Stomach (tissue), 9 donors: ENCODE measurements around the gene IRAK1. TPM values are rescaled to one million over a fixed set of nuclear protein-coding genes. Genes with fewer than 3 reads are reported as not detected.

Experiments
- DNase-seq, 2 donors: peaks; one replicate each; pipeline versions ENCODE4 v3.0.0 to v3.0.0-alpha.2; 2013 to 2019
- H3K27ac ChIP-seq, 5 donors: fragments of 200-600 bp in 4 of 5; sonication (generic) in 4 of 5; one replicate each; pipeline ENCODE4 v1.5.1; 2013 to 2019; ENCODE audit warnings: mild to moderate bottlenecking in 1 of 5, moderate library complexity in 1 of 5
- H3K27me3 ChIP-seq, 3 donors: fragments of 200-600 bp; sonication (generic); one replicate each; pipeline ENCODE4 v1.5.1; 2017 to 2019; ENCODE audit warnings: mixed run types in 1 of 3
- H3K36me3 ChIP-seq, 4 donors: fragments of 200-600 bp; sonication (generic); 1 replicate in 3 of 4; 2 replicates in 1 of 4; pipeline ENCODE4 v1.5.1; 2016 to 2019
- H3K4me1 ChIP-seq, 4 donors: fragments of 200-600 bp; sonication (generic); one replicate each; pipeline ENCODE4 v1.5.1; 2016 to 2019
- H3K4me3 ChIP-seq, 4 donors: fragments of 200-600 bp; sonication (generic) in 3 of 4; one replicate each; pipeline ENCODE4 v1.5.1; 2016 to 2019; ENCODE audit warnings: mild to moderate bottlenecking in 1 of 4
- H3K9me3 ChIP-seq, 4 donors: fragments of 200-600 bp; sonication (generic); one replicate each; pipeline ENCODE4 v1.5.1; 2016 to 2019
- EP300 ChIP-seq: sonication (generic); formaldehyde crosslinking; IDR thresholded peaks from one replicate; pipeline ENCODE4 v1.6.1; 2017; ENCODE audit warnings: antibody characterized with exemption
- POLR2A ChIP-seq, 4 donors: fragments of 450-650 bp; IDR thresholded peaks; one replicate each; pipeline ENCODE4 v1.6.1; 2016; ENCODE audit warnings: antibody characterized with exemption in 4 of 4, control low read depth in 2 of 4, mild to moderate bottlenecking in 1 of 4, moderate library complexity in 1 of 4
- POLR2AphosphoS5 ChIP-seq, 3 donors: sonication (generic); formaldehyde crosslinking; IDR thresholded peaks; one replicate each; pipeline ENCODE4 v1.6.1; 2016; ENCODE audit warnings: antibody characterized with exemption in 3 of 3
- WGBS, 5 donors: extraction: QIAGEN DNeasy Blood & Tissue Kit in 3 of 5; methylation state at CpG; one replicate each; pipeline versions ENCODE4 v1.1.5 to v1.1.7; 2013 to 2018; 5-methylcytosine and 5-hydroxymethylcytosine counted together
- intact Hi-C: fragments of 100-400 bp; cut with DNase I; formaldehyde crosslinking; loops from one replicate; pipeline ENCODE4 v1.15.1; 2023; ENCODE audit warnings: low total_unique reads
- polyA plus RNA-seq, 3 donors: library from polyadenylated mRNA; stranded (reverse); fragments of 200-250 nt; gene quantifications; one replicate each; pipeline ENCODE4 v1.2.3, GENCODE V29; 2013
- total RNA-seq, 5 donors: library from RNA; depleted of rRNA; stranded (reverse); fragments of >200 nt; gene quantifications; one replicate each; pipeline versions ENCODE4 v1.1.0 to v1.2.3, GENCODE V29; 2014 to 2016
- TF ChIP-seq, protein P1 (sequence below), 7 experiments: fragments of 450-650 bp in 4 of 7; fragments of 200-600 bp in 3 of 7; sonication (generic) in 3 of 7; IDR thresholded peaks; one replicate each; pipeline ENCODE4 v1.5.1; 2016 to 2019; ENCODE audit warnings: antibody characterized with exemption in 7 of 7, control low read depth in 2 of 7, mild to moderate bottlenecking in 1 of 7
- donor health status: healthy with polysubstance abuse.
- donor health status: Bipolar disorder and iron deficiency.
- donor health status: healthy.

The IRAK1 gene
- total and polyA plus RNA-seq, 8 donors, result 25.5 to 211 (median 66.9) TPM

DNA sequence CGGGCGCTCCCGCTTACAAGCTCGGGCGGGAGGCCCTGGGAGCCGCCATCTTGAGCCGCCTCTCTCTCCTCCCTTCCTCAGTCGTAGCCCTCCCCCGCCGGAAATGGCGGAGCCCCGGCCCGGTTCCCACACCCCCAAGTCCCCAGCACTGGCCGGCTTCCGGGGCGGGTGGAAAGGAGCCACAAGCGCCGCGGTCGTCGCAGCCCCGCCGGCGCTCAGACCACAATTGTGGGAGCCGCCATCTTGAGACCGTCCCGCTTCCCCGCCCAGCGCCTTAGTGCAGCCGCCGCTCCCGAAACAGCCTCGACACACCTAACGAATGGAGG, 48.6 kb downstream of the IRAK1 start:
- intact Hi-C loops, result no loop called here
- H3K27ac ChIP-seq, result peak overlapping the region; percentile 96 to 99 (median 99)
- H3K4me3 ChIP-seq, result peak overlapping the region; percentile 77 to 90 (median 84)
- 0 to 8% (median 6%) methylated on average over 25 to 34 of the region's 34 CpGs; no CpG with 5 or more reads in 1 of the 5 donors for WGBS, 5 donors
- H3K4me1 ChIP-seq, result peaks cover 45 to 64% (median 57%) of the 10 kb centered on the region in 4 donors
- H3K27me3 ChIP-seq, result no peaks in the 10 kb centered on the region
- DNase-seq, result peak; percentile 91 to 97
- TF ChIP-seq, protein P1, sequence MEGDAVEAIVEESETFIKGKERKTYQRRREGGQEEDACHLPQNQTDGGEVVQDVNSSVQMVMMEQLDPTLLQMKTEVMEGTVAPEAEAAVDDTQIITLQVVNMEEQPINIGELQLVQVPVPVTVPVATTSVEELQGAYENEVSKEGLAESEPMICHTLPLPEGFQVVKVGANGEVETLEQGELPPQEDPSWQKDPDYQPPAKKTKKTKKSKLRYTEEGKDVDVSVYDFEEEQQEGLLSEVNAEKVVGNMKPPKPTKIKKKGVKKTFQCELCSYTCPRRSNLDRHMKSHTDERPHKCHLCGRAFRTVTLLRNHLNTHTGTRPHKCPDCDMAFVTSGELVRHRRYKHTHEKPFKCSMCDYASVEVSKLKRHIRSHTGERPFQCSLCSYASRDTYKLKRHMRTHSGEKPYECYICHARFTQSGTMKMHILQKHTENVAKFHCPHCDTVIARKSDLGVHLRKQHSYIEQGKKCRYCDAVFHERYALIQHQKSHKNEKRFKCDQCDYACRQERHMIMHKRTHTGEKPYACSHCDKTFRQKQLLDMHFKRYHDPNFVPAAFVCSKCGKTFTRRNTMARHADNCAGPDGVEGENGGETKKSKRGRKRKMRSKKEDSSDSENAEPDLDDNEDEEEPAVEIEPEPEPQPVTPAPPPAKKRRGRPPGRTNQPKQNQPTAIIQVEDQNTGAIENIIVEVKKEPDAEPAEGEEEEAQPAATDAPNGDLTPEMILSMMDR (IDR thresholded peaks at IDR 0.05), result no peak
- TF ChIP-seq POLR2AphosphoS5 (IDR thresholded peaks at IDR 0.05), result peak; percentile 13 to 60 (median 58)
- peak in 1 of 4 donors; percentile 41 for TF ChIP-seq POLR2A (IDR thresholded peaks at IDR 0.05)
- no peaks in the 10 kb centered on the region for H3K36me3 ChIP-seq
- no peaks in the 10 kb centered on the region for H3K9me3 ChIP-seq

DNA sequence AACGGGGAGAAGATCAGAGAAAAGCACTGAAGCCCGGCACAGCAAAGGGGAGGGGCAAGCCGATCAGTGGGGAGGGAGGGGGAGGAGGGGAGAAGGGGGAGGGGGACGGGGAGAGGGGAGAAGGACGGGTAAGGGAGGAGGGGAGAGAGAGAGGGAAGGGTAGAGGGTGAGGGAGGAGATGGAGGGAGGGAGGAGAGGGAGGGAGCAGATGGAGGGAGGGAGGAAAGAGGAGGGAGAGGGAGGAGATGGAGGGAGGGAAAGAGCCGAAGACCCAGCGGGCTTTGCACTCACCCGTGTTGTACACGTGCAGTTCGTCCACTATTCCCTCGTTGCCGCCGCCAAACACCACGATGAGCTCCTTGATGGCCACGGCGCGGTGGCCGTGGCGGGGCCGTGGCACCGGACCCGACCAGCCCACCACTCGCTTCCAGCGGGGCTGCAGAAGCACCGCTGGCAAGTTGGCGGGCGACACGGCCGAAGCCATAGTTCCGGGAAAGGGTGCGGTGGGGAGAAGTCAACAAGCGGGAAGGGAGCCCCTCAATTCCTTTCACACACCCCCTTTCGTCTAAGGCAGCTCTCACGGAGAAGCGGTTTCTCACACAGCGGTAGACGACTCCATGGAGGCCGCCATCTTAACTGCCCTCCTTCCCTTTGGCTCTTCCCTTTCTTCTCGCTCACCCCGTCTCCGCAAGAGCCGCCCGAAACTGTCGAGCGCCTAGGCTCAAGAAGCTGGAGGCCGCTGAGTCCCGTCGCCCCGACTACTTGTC, 49.2 kb downstream of the IRAK1 start:
- Histone ChIP-seq H3K27ac (peak overlapping the region; percentile 96 to 99 (median 99)), H3K4me1 (peaks cover 46 to 68% (median 63%) of the 10 kb centered on the region in 4 donors), H3K36me3 (no peaks in the 10 kb centered on the region), H3K27me3 (no peaks in the 10 kb centered on the region), H3K4me3 (peak overlapping the region; percentile 77 to 90 (median 84)), H3K9me3 (no peaks in the 10 kb centered on the region)
- TF ChIP-seq POLR2A (IDR thresholded peaks at IDR 0.05) (no peak), POLR2AphosphoS5 (IDR thresholded peaks at IDR 0.05) (no peak), EP300 (no peak)
- TF ChIP-seq, protein P1 (IDR thresholded peaks at IDR 0.05), result no peak
- peak in 1 of 2 donors; percentile 85 for DNase-seq
- intact Hi-C loops, result no loop called here
- WGBS, 5 donors, result 0 to 12% (median 0%) methylated on average over 23 to 49 of the region's 49 CpGs

DNA sequence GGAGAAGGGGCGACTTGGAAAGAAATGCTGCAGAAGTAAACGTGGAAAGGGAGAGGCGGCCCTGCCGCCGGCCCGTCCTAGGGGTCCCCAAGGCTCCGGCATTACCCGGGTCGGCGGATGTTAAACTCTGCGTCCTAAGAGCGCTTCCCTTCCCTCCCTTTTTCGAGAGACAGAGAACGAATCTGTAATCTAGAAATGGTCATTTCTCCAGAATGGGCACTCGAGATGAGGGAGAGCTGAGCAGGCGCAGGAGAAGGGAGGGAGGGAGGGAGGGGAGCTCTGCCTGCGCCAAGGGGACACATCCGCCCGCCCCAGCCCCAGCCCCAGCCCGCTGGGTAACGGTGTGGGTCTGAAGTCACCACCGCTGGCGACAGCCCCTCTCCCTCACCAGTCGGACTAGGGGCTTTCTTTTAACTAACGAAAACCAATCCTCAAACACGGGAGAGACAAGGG, 49.8 kb downstream of the IRAK1 start:
- Histone ChIP-seq H3K27me3 (no peaks in the 10 kb centered on the region), H3K9me3 (no peaks in the 10 kb centered on the region), H3K36me3 (no peaks in the 10 kb centered on the region), H3K4me1 (peaks cover 46 to 69% (median 68%) of the 10 kb centered on the region in 4 donors), H3K4me3 (peak overlapping the region; percentile 77 to 90 (median 84)), H3K27ac (peak overlapping the region; percentile 34 to 99 (median 99))
- peak in 1 of 2 donors; percentile 73 for DNase-seq
- TF ChIP-seq, protein P1 (IDR thresholded peaks at IDR 0.05), result no peak
- no peak for TF ChIP-seq POLR2AphosphoS5 (IDR thresholded peaks at IDR 0.05)
- TF ChIP-seq EP300, result no peak
- no peak for TF ChIP-seq POLR2A (IDR thresholded peaks at IDR 0.05)
- 1 to 26% (median 5%) methylated on average over 15 to 26 of the region's 26 CpGs for WGBS, 5 donors
- intact Hi-C loops, result no loop called here

DNA sequence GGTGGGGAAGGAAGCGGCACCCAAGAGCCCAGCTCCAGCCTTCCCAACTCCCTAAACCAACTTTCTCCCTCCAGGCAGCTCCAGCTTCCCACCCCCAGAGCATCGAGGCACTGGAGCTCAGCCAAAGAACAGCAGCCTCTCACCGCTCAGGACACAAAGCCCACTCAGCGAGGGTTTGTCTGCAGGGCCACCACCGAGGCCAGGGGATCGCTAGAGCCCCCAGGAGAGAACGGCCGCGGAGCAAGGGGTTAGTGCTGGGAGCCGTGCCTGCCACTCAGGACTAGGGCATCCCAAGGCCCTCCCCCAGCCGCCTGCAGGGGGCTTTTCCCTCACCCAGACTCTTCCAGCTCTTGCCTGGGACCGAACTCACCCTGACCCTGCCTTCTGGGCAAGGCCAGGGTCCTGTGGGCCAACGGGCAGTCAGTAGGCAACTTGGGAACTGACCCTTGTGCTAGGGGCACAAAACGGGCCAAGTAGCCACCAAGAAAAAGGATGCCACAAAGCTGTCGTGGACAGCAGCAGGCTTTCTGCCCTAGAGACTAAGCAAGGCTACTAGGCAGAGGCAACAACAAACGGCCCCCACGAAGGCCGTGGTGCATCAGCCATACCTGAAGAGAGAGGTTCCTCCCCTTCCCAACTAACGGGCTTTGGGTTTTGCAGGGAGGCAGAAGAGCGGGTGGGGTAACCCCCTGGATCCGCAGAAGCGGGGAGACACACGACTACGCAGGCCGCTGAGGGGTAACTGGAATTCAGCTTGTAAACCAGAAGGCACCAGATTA, 50.4 kb downstream of the IRAK1 start:
- intact Hi-C loops, result no loop called here
- DNase-seq, result no peak
- 4 to 51% (median 17%) methylated on average over 9 to 25 of the region's 25 CpGs for WGBS, 5 donors
- TF ChIP-seq POLR2AphosphoS5 (IDR thresholded peaks at IDR 0.05), result no peak
- TF ChIP-seq POLR2A (IDR thresholded peaks at IDR 0.05), result no peak
- TF ChIP-seq, protein P1 (IDR thresholded peaks at IDR 0.05), result no peak
- no peak for TF ChIP-seq EP300
- H3K27me3 ChIP-seq, result no peaks in the 10 kb centered on the region
- H3K4me3 ChIP-seq, result peak overlapping the region; percentile 77 to 90 (median 84)
- H3K36me3 ChIP-seq, result peaks cover 0 to 2% (median under 1%) of the 10 kb centered on the region in 4 donors
- peak overlapping the region; percentile 0 to 99 (median 99) for H3K27ac ChIP-seq
- H3K9me3 ChIP-seq, result no peaks in the 10 kb centered on the region
- peaks cover 42 to 69% (median 63%) of the 10 kb centered on the region in 4 donors for H3K4me1 ChIP-seq
